PC-3 (cell line): ENCODE measurements around the gene DHX57.

Experiments
- CTCF ChIP-seq: fragments of 300-600 bp; sonication (generic); conservative IDR thresholded peaks from 2 replicates; pipeline ENCODE4 v1.5.1; 2017; ENCODE audit warnings: antibody characterized with exemption, low read depth, mild to moderate bottlenecking, low read length
- EZH2 ChIP-seq: fragments of 300-600 bp; sonication (generic); IDR thresholded peaks from one replicate; pipeline ENCODE4 v1.6.1; 2017; ENCODE audit warnings: antibody characterized with exemption, mild to moderate bottlenecking, low read length; ENCODE audit not compliant: unreplicated experiment
- EZH2phosphoT487 ChIP-seq: fragments of 300-600 bp; sonication (generic); IDR thresholded peaks from 2 replicates; pipeline ENCODE4 v1.6.1; 2018; ENCODE audit warnings: mild to moderate bottlenecking, antibody characterized with exemption, low read length, borderline replicate concordance

GRCh38 chr2:38797250-38797676 is 78.5 kb downstream of the DHX57 start:
- TF ChIP-seq CTCF (no peak), EZH2 (no peak), EZH2phosphoT487 (no peak)
